Body of pancreas (tissue), 4 donors: ENCODE results near the gene COBL.

Source experiments
- CTCF ChIP-seq, 7 experiments: fragments of 450-650 bp in 4 of 7; fragments of 200-600 bp in 3 of 7; sonication (generic) in 3 of 7; IDR thresholded peaks; one replicate each; pipeline ENCODE4 v1.5.1; 2016 to 2019; ENCODE audit warnings: antibody characterized with exemption in 7 of 7
- POLR2A ChIP-seq, 3 donors: fragments of 450-650 bp; IDR thresholded peaks; one replicate each; pipeline ENCODE4 v1.6.1; 2016; ENCODE audit warnings: antibody characterized with exemption in 3 of 3, mild to moderate bottlenecking in 2 of 3

DNA sequence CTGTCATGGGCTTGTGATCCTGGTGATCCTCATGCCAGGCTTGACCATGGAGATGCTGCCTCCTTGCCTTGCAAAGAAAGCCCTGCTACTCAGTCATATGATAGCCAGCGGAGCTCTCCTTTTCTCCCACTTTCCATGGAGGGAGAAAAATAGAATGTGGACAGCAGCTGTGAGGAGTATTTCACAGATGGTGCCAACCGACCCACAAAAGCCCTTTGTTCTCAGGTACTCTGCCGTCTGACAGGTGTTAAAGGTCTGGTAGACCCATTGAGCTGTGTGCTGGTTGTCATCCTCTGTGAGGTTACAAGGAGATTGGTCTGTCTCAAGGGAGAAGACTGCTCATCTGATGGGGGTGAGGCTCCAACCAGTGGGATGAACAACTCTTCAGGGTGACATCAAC, 29.5 kb upstream of the COBL start:
- TF ChIP-seq CTCF (IDR thresholded peaks at IDR 0.05) = no peak
- TF ChIP-seq POLR2A (IDR thresholded peaks at IDR 0.05) = no peak
